HG02759 (cell line): ENCODE measurements around the gene JAZF1.

ENCODE experiments used
- ATAC-seq: cut with Tn5 transposase; IDR thresholded peaks from one replicate; pipeline ENCODE4 v1.9.1; 2021; ENCODE audit warnings: mild to moderate bottlenecking, moderate library complexity; ENCODE audit not compliant: unreplicated experiment

Gene JAZF1

DNA sequence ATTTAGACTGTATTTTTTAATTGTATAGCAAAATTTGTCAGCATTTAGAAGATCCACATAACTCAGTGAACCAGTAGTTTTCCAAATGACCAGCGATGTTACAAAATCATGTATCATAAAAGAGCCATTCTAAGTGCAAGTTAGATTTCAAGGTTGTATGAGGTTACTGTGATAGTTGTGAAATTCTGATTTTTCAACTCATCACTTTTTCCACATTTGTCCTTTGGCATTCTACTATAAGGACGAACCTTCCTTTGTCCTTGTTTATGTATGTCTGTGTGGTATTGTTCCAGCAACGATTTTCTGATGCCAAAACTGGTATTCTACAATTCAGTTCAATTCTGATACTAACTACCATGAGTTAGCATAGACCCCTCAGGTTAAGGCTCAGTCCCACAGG, 376.5 kb downstream of the JAZF1 start:
- ATAC-seq, result no peak

DNA sequence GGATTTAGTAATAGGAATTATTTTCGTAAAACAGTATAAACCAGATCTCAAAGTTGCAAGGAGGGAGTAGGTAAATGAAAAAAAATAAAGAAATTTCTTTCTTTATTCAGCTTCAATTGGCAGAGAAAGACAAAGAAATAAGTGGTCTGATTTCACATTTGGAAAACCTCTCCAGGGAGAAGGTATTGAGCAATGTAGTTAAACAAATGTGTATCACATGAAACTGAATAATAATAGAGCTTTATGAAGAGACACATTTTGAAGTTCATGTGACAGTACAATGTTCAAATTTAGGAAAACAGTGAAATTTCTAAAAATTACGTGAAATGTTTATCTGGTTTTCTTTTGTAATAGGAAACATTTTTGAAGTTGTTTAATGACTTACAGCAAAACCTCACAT, 377.6 kb downstream of the JAZF1 start:
- ATAC-seq, result no peak

- no peak for ATAC-seq
Observed at GRCh38 chr7:27799212-27799611, 381.4 kb downstream of the JAZF1 start.

DNA sequence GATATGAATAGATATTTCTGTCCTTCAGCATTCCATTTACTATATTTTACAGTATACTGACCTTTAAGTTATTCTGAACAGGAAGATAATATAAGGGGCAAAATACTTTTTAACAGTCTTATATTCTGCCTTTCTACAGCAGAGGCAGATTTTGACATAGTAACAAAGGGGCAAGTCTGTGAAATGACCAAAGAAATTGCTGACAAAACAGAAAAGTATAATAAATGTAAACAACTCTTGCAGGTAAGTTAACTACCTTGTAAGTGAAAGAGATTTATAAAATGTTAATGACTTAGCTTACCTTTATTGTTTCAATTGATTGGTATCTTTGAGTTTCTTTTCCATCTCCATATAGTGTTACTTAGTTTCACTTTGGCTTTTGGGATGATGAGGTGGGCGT, 384.6 kb downstream of the JAZF1 start:
- no peak for ATAC-seq

DNA sequence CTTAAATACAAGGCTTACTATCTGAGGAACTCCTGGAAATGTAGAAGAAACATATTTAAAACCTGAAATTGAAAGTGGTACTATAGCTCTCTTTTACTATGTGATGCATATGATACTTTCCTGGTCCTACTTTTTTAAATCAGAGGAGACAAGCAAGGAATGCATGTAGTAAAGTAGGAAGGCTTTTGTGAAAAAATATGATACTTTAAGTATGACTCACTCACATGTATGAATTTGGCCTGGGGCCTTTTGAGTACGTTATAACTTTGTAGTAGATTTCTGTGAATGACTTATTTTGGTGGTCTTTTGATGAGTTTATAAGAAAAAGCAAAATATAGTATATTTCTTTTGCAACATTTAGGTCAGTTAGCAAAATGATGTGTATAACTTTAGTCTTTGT, 386.8 kb downstream of the JAZF1 start:
- no peak for ATAC-seq

DNA sequence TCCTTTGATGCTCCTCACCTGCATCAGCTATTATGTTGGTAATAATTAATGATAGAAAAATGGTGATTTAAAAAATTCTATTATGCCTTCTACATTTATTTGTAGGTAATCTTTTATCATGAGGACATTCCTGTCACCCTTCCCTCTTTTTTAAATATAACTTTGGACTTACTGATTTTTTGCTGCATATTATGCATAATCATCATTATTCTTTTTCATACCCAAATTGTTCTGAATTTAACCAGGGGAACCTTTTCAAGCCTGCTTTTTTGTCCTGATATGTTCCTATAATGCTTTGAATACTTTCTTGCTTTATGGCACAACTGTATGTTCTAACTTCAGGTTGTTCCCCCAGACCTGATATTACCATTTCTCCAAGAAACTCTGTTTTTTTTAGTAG, 392.2 kb downstream of the JAZF1 start:
- ATAC-seq, result no peak

DNA sequence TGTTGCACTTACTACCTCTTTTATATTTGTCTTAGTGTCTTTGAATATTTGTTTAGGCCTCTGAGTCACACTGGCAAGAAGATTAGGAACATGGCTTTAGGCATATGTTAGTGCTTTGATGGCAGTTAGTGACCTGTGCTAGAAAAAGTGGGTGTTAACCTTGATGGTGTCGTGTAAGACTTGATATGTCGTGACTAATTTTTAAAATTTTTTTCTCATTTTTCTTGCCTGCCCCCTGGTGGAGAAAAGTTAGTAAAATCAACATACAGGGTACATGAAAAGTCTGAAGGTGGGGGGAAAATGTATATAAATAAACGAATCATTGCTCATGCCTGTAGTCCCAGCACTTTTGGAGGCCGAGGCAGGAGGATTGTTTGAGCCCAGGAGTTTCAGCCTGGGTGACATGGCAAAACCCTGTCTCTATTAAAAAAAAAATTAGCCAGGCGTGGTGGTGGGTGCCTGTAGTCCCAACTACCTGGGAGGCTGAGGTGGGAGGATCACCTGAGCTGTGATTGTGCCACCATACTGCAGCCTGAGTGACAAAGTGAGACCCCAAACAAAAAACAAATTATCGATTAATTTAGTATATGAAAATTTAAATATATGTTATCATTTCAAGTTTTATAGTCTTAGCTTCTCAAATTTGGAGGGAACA, 396.1 kb downstream of the JAZF1 start:
- no peak for ATAC-seq

DNA sequence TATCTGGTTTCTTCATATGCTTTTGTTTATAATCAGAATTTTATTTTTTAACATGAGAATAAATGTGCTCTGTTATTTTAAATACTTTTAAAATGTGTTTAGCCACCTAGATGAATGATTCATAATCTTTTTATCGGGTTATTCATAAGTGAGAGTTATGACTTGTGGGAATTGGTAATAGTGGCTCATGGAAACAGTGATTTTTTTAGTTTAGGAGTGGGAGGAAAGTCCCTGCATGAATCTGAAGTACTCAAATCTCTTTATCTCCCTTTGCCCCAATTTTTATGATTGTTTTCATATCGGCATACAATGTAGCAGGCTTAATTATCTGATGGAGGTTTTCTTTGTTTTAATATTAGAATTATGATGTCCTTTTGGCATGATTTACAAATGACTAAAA, 397.7 kb downstream of the JAZF1 start:
- no peak for ATAC-seq

GRCh38 chr7:27781188-27781587, 399.4 kb downstream of the JAZF1 start:
- no peak for ATAC-seq
